Thymus (tissue), 11 donors: ENCODE measurements around the gene NEURL3. TPM values are rescaled to one million over a fixed set of nuclear protein-coding genes. Genes with fewer than 3 reads are reported as not detected.

Experiments used
- DNase-seq, 9 donors: peaks; one replicate each; pipeline ENCODE4 v3.0.0-alpha.2; 2013; ENCODE audit warnings: low spot score in 9 of 9, low read depth in 6 of 9, missing footprints in 1 of 9
- H3K27ac ChIP-seq, 2 donors: one replicate each; pipeline ENCODE4 v1.5.1; 2013; ENCODE audit warnings: control low read depth in 1 of 2, low read depth in 1 of 2, low read length in 1 of 2, mild to moderate bottlenecking in 1 of 2, moderate library complexity in 1 of 2
- H3K27me3 ChIP-seq, 2 donors: one replicate each; pipeline ENCODE4 v1.5.1; 2013; ENCODE audit warnings: low read length in 1 of 2; ENCODE audit not compliant: control insufficient read depth in 2 of 2, insufficient read depth in 1 of 2
- H3K36me3 ChIP-seq, 2 donors: one replicate each; pipeline ENCODE4 v1.5.1; 2013; ENCODE audit warnings: low read length in 1 of 2, mild to moderate bottlenecking in 1 of 2, moderate library complexity in 1 of 2; ENCODE audit not compliant: control insufficient read depth in 2 of 2, insufficient read depth in 2 of 2
- H3K4me1 ChIP-seq, 2 donors: one replicate each; pipeline ENCODE4 v1.5.1; 2013; ENCODE audit warnings: low read length in 2 of 2; ENCODE audit not compliant: control insufficient read depth in 2 of 2, insufficient read depth in 2 of 2
- H3K4me3 ChIP-seq, 2 donors: one replicate each; pipeline ENCODE4 v1.5.1; 2013; ENCODE audit warnings: low read length in 2 of 2, control low read depth in 1 of 2, mild to moderate bottlenecking in 1 of 2
- H3K9me3 ChIP-seq, 2 donors: one replicate each; pipeline ENCODE4 v1.5.1; 2013; ENCODE audit warnings: low read length in 1 of 2, mild to moderate bottlenecking in 1 of 2; ENCODE audit not compliant: control insufficient read depth in 2 of 2, insufficient read depth in 1 of 2
- WGBS: extraction: QIAGEN DNeasy Blood & Tissue Kit; methylation state at CpG from one replicate; pipeline ENCODE4 v1.1.7; 2013; 5-methylcytosine and 5-hydroxymethylcytosine counted together
- polyA plus RNA-seq: library from polyadenylated mRNA; stranded (reverse); fragments of 200-250 nt; gene quantifications from one replicate; pipeline ENCODE4 v1.2.3, GENCODE V29; 2013
- total RNA-seq: library from RNA; stranded (reverse); fragments of 120-200 nt; gene quantifications from one replicate; pipeline ENCODE4 v1.2.4, GENCODE V29; 2013
- donor health status: healthy.

NEURL3 gene
- total and polyA plus RNA-seq, 2 donors, result 1.8 to 9.0 TPM

DNA sequence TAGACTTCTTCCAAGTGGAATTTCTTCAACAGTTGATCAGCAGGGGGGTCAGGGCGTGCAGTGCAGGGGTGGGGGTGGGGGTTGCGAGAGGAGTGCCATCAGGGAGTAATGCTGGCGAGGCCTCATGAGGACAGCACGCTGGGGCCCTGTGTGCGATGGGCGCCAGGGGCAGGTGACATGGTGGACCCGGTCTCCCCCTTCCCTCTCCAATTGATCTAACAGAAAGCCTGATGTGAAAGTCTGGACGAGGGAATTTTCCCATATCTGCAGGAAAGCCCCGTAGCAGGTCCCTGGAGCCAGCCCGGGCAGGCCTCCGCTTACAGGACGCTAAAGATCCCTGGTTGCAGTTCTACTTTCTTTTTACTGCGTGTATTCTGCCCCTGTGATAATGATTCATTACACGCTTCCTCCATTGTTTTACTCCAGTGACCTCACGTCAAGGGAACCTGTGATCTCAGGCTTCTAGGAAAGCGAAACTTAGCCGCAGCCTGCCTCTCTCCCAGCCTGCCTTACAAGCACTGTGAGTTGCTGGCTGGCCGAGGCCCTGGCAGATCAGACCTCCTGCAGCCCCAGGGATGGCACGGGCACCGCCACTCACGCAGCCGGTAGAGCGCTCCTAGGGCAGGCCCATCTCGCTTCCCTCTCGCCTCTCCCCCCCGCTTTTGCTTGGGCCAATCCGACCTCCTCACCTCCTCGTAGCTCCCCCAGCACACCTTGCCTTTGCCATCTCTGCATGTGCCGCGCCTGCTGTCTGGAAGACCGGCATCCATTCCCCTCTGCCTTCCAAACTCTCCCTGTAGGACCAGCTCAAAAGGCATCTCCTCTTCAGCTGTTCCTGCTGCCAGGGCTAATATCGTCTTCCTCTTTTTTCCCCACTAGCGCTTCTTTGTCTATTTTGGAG, 19.2 kb downstream of the NEURL3 start:
- peak in 7 of 9 donors; percentile 33 to 82 (median 53) for DNase-seq

DNA sequence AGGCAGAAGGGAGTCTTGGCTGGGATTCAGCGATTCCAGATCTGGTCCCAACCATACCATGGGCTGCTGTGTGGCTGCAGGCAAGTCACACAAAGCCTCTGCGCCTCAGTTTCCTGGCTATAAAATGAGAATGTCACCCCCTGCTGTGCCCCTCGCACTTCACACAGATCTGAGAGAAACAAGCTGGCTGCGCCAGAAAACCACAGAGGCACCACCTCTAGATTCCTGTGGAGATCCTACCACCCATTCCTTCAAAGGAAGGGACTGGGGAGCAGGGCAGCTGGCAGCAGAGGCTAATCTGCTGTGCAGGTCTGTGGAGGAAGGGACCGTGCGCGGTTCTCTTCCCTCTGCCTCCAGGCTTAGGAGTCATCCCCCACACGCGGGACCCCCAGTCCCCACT, 19.8 kb downstream of the NEURL3 start:
- peak in 1 of 9 donors; percentile 41 for DNase-seq
- Histone ChIP-seq H3K9me3 (peaks cover 0 to 2% of the 10 kb centered on the region in 2 donors), H3K4me3 (no peak overlapping the region)

More for the DNA sequence above, 19.2 kb downstream of the NEURL3 start:
- peaks cover 0 to 2% of the 10 kb centered on the region in 2 donors for H3K9me3 ChIP-seq
- no peaks in the 10 kb centered on the region for H3K27me3 ChIP-seq
- H3K27ac ChIP-seq, result peak overlapping the region; percentile 87 to 90
- peak overlapping the region; percentile 38 to 40 for H3K4me3 ChIP-seq
- WGBS, result 36% methylated on average over 33 of the region's 33 CpGs
- H3K36me3 ChIP-seq, result no peaks in the 10 kb centered on the region
- peaks cover 5 to 24% of the 10 kb centered on the region in 2 donors for H3K4me1 ChIP-seq

GRCh38 chr2:96484091-96484490, 21.1 kb downstream of the NEURL3 start:
- H3K27ac ChIP-seq, result no peak overlapping the region
- 83% methylated on average over 7 of the region's 7 CpGs for WGBS
- peaks cover 0 to 2% of the 10 kb centered on the region in 2 donors for H3K9me3 ChIP-seq
- no peak overlapping the region for H3K4me3 ChIP-seq
- peaks cover 5 to 24% of the 10 kb centered on the region in 2 donors for H3K4me1 ChIP-seq
- no peaks in the 10 kb centered on the region for H3K27me3 ChIP-seq
- DNase-seq, result no peak
- no peaks in the 10 kb centered on the region for H3K36me3 ChIP-seq

More for the DNA sequence above, 19.8 kb downstream of the NEURL3 start:
- H3K27me3 ChIP-seq, result no peaks in the 10 kb centered on the region
- H3K4me1 ChIP-seq, result peaks cover 5 to 24% of the 10 kb centered on the region in 2 donors
- peak overlapping the region; percentile 87 to 90 for H3K27ac ChIP-seq
- no peaks in the 10 kb centered on the region for H3K36me3 ChIP-seq
- WGBS, result 86% methylated on average over 9 of the region's 9 CpGs

- WGBS, result 66% methylated on average over 1 of the region's 1 CpG
- Histone ChIP-seq H3K4me3 (no peak overlapping the region), H3K27ac (no peak overlapping the region), H3K9me3 (no peaks in the 10 kb centered on the region), H3K4me1 (no peaks in the 10 kb centered on the region), H3K27me3 (peaks cover 0 to 2% of the 10 kb centered on the region in 2 donors), H3K36me3 (no peaks in the 10 kb centered on the region)
- DNase-seq, result no peak
Observed at GRCh38 chr2:96477458-96477857, 27.7 kb downstream of the NEURL3 start.

- H3K4me1 ChIP-seq, result peaks cover 0 to 4% of the 10 kb centered on the region in 2 donors
- H3K27ac ChIP-seq, result no peak overlapping the region
- H3K27me3 ChIP-seq, result peaks cover 0 to 13% of the 10 kb centered on the region in 2 donors
- H3K36me3 ChIP-seq, result no peaks in the 10 kb centered on the region
- WGBS, result 97% methylated on average over 6 of the region's 6 CpGs
- H3K9me3 ChIP-seq, result no peaks in the 10 kb centered on the region
- DNase-seq, result no peak
- H3K4me3 ChIP-seq, result no peak overlapping the region
Observed at GRCh38 chr2:96471772-96472171, 33.4 kb downstream of the NEURL3 start.

- Histone ChIP-seq H3K27ac (no peak overlapping the region), H3K4me3 (no peak overlapping the region), H3K36me3 (no peaks in the 10 kb centered on the region), H3K27me3 (peaks cover 0 to 11% of the 10 kb centered on the region in 2 donors), H3K4me1 (peaks cover 0 to 4% of the 10 kb centered on the region in 2 donors), H3K9me3 (no peaks in the 10 kb centered on the region)
- 19% methylated on average over 25 of the region's 25 CpGs for WGBS
- DNase-seq, result peak in 4 of 9 donors; percentile 9 to 54 (median 38)
Observed at GRCh38 chr2:96470636-96471035, 34.5 kb downstream of the NEURL3 start.

DNA sequence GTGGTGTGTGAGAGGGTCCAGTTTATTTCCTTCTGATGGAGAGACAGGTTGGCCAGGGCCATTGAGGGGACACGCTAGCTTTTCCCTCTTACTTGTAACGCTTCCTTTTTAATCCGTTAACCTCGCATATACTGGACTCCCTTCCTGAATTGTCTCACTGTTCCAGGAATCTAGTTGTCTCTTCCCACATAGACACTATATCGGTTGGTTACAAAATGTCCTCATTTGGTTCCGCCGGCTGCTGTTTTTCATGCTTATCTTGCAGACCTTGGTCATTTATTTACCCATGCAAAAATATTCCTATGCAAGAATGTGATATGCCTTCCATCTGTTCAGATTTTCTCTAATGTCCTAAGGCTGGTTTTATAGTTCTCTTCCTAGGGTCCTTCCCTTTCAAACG, 35.0 kb downstream of the NEURL3 start:
- Histone ChIP-seq H3K9me3 (no peaks in the 10 kb centered on the region), H3K4me1 (peaks cover 0 to 4% of the 10 kb centered on the region in 2 donors), H3K27me3 (peaks cover 0 to 11% of the 10 kb centered on the region in 2 donors), H3K4me3 (no peak overlapping the region), H3K36me3 (no peaks in the 10 kb centered on the region), H3K27ac (no peak overlapping the region)
- no peak for DNase-seq
- WGBS, result 88% methylated on average over 8 of the region's 8 CpGs

- Histone ChIP-seq H3K9me3 (no peaks in the 10 kb centered on the region), H3K27ac (no peak overlapping the region), H3K4me3 (no peak overlapping the region), H3K27me3 (peaks cover 0 to 11% of the 10 kb centered on the region in 2 donors), H3K4me1 (peaks cover 0 to 4% of the 10 kb centered on the region in 2 donors), H3K36me3 (no peaks in the 10 kb centered on the region)
- WGBS, result 84% methylated on average over 6 of the region's 6 CpGs
- DNase-seq, result no peak
Observed at GRCh38 chr2:96468904-96469303, 36.3 kb downstream of the NEURL3 start.

GRCh38 chr2:96464651-96465050, 40.5 kb downstream of the NEURL3 start:
- Histone ChIP-seq H3K4me3 (no peak overlapping the region), H3K27ac (no peak overlapping the region), H3K9me3 (no peaks in the 10 kb centered on the region), H3K36me3 (no peaks in the 10 kb centered on the region), H3K4me1 (no peaks in the 10 kb centered on the region), H3K27me3 (peaks cover 0 to 2% of the 10 kb centered on the region in 2 donors)
- DNase-seq, result no peak
- WGBS, result 95% methylated on average over 2 of the region's 2 CpGs
